ENCODE data around the gene TMEM50B.

GRCh38 chr21:33505833-33506232, 26.1 kb upstream of the TMEM50B start:
- TF ChIP-seq POLR2AphosphoS5 (IDR thresholded peaks at IDR 0.05) (no peak), CTCF (IDR thresholded peaks at IDR 0.05) (no peak), EP300 (IDR thresholded peaks at IDR 0.05) (no peak)
